Measurements from ENCODE around the gene COP1. TPM values are rescaled to one million over a fixed set of nuclear protein-coding genes. Genes with fewer than 3 reads are reported as not detected.

COP1 gene
- total and polyA plus RNA-seq, 12 donors = 17.9 to 55.2 (median 23.6) TPM

- 81 to 84% methylated on average over 3 of the region's 3 CpGs for WGBS, 2 donors
- no peak for TF ChIP-seq CTCF (IDR thresholded peaks at IDR 0.05)
- peaks cover 0 to 17% (median 0%) of the 10 kb centered on the region in 9 donors for H3K36me3 ChIP-seq
- H3K4me3 ChIP-seq = no peak overlapping the region
- no peaks in the 10 kb centered on the region for H3K4me1 ChIP-seq
- DNase-seq (no peak), ATAC-seq (no peak)
- intact Hi-C loops (cut with DNase I) = no loop called here
- H3K27ac ChIP-seq = no peak overlapping the region
- H3K9me3 ChIP-seq = peaks cover 0 to 32% (median 17%) of the 10 kb centered on the region in 11 donors
- no peaks in the 10 kb centered on the region for H3K27me3 ChIP-seq
Measured at GRCh38 chr1:175906370-175906769, 300.7 kb downstream of the COP1 start.

- no peaks in the 10 kb centered on the region for H3K4me1 ChIP-seq
- WGBS, 2 donors = 77 to 83% methylated on average over 3 of the region's 3 CpGs
- H3K4me3 ChIP-seq = no peak overlapping the region
- DNase-seq = no peak
- peaks cover 0 to 16% (median 2%) of the 10 kb centered on the region in 11 donors for H3K9me3 ChIP-seq
- ATAC-seq = no peak
- H3K36me3 ChIP-seq = peaks cover 0 to 17% (median 0%) of the 10 kb centered on the region in 9 donors
- intact Hi-C loops (cut with DNase I) = no loop called here
- TF ChIP-seq CTCF (IDR thresholded peaks at IDR 0.05) = no peak
- H3K27ac ChIP-seq = no peak overlapping the region
- H3K27me3 ChIP-seq = no peaks in the 10 kb centered on the region
Measured at GRCh38 chr1:175904808-175905207, 302.3 kb downstream of the COP1 start.

GRCh38 chr1:175902281-175902680 lies 304.8 kb downstream of the COP1 start:
- H3K27me3 ChIP-seq = no peaks in the 10 kb centered on the region
- H3K9me3 ChIP-seq = peaks cover 0 to 6% (median 0%) of the 10 kb centered on the region in 11 donors
- WGBS, 2 donors = 88 to 89% methylated on average over 8 of the region's 8 CpGs
- ATAC-seq (no peak), DNase-seq (no peak)
- intact Hi-C loops (cut with DNase I) = no loop called here
- H3K4me1 ChIP-seq = no peaks in the 10 kb centered on the region
- H3K4me3 ChIP-seq = no peak overlapping the region
- peaks cover 0 to 9% (median 0%) of the 10 kb centered on the region in 9 donors for H3K36me3 ChIP-seq
- TF ChIP-seq CTCF (IDR thresholded peaks at IDR 0.05) = no peak
- H3K27ac ChIP-seq = no peak overlapping the region

- Histone ChIP-seq H3K9me3 (peaks cover 0 to 6% (median 0%) of the 10 kb centered on the region in 11 donors), H3K27ac (no peak overlapping the region), H3K4me1 (no peaks in the 10 kb centered on the region), H3K27me3 (no peaks in the 10 kb centered on the region), H3K4me3 (no peak overlapping the region), H3K36me3 (peaks cover 0 to 9% (median 0%) of the 10 kb centered on the region in 9 donors)
- no peak for TF ChIP-seq CTCF (IDR thresholded peaks at IDR 0.05)
- intact Hi-C loops (cut with DNase I) = no loop called here
- no peak for DNase-seq
- WGBS, 2 donors = 92 to 95% methylated on average over 5 of the region's 5 CpGs
- ATAC-seq = no peak
Measured at GRCh38 chr1:175901076-175901836, 305.8 kb downstream of the COP1 start.

All from heart right ventricle (tissue), 16 donors.